Lower leg skin (tissue), 4 donors: Measurements from ENCODE around the gene ATG2B. TPM values are rescaled to one million over a fixed set of nuclear protein-coding genes. Genes with fewer than 3 reads are reported as not detected.
"Not testable (repeated sequence)": the region's sequence is repeated elsewhere in the genome, so short reads cannot be mapped to it uniquely, and the experiment has no call there.

Experiments
- DNase-seq, 2 donors: peaks; one replicate each; pipeline ENCODE4 v3.0.0-alpha.2; 2019; ENCODE audit warnings: low spot score in 2 of 2
- H3K4me3 ChIP-seq: fragments of 200-600 bp; sonication (generic); 2 replicates; pipeline ENCODE4 v1.5.1; 2017; ENCODE audit warnings: mild to moderate bottlenecking, low read depth; ENCODE audit not compliant: poor library complexity, severe bottlenecking
- POLR2A ChIP-seq, 2 donors: fragments of 450-650 bp; IDR thresholded peaks; one replicate each; pipeline ENCODE4 v1.6.1; 2016 to 2017; ENCODE audit warnings: antibody characterized with exemption in 2 of 2, mild to moderate bottlenecking in 1 of 2, moderate library complexity in 1 of 2
- WGBS, 2 donors: methylation state at CpG; one replicate each; pipeline ENCODE4 v1.1.5; 2018; 5-methylcytosine and 5-hydroxymethylcytosine counted together
- intact Hi-C: fragments of 100-400 bp; cut with DNase I; formaldehyde crosslinking; loops from one replicate; pipeline ENCODE4 v1.15.0; 2023; ENCODE audit warnings: low total_unique reads
- total RNA-seq, 4 donors: library from RNA; depleted of rRNA; stranded (reverse); fragments of >200 nt; gene quantifications; one replicate each; pipeline ENCODE4 v1.1.0, GENCODE V29; 2016
- TF ChIP-seq, protein P1 (sequence below), 3 donors: fragments of 450-650 bp; IDR thresholded peaks; one replicate each; pipeline ENCODE4 v1.5.1; 2016; ENCODE audit warnings: antibody characterized with exemption in 3 of 3, mild to moderate bottlenecking in 3 of 3, moderate library complexity in 2 of 3

ATG2B gene
- total RNA-seq, 4 donors from 2014 or later = 23.8 to 44.8 (median 30.9) TPM

DNA sequence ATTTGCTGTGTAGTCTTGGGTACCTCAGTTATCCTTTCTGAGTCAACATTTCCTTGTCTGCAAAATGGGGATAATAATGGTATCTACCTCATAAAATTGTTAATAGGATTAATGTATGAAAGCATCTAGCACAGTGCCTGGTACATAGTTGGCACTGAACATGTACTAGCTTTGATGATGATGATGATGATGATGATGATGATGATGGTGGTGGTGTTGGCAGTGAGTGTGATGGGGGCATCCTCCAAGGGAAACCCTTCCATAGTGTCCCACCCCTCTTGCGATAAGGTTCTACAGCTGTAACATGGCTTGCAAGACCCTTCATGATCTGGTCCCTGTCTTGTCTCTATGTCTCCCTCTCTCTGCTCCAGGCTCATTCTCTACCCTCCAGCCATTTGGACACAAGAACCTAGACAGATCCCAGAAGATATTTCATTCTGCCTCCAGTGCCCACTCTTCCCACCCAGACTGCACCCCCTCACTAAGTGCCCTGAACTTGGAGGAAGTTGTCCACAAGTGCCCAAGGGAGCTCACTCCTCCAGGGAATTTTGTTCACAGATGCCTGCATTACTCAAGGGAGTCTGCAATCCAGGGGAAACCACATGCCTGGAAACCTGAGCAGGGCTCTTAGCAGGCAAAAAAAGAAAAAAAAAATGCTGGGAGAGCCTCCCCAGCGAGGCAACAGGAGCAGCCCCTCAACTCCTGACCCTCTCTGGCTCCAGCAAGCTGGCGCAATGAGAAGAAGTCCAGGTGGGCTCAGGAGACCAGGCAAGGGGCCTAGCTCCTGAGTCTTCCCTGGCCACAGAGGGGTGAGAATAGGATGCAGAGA, 117.2 kb downstream of the ATG2B start:
- no peak for TF ChIP-seq POLR2A (IDR thresholded peaks at IDR 0.05)
- TF ChIP-seq, protein P1, sequence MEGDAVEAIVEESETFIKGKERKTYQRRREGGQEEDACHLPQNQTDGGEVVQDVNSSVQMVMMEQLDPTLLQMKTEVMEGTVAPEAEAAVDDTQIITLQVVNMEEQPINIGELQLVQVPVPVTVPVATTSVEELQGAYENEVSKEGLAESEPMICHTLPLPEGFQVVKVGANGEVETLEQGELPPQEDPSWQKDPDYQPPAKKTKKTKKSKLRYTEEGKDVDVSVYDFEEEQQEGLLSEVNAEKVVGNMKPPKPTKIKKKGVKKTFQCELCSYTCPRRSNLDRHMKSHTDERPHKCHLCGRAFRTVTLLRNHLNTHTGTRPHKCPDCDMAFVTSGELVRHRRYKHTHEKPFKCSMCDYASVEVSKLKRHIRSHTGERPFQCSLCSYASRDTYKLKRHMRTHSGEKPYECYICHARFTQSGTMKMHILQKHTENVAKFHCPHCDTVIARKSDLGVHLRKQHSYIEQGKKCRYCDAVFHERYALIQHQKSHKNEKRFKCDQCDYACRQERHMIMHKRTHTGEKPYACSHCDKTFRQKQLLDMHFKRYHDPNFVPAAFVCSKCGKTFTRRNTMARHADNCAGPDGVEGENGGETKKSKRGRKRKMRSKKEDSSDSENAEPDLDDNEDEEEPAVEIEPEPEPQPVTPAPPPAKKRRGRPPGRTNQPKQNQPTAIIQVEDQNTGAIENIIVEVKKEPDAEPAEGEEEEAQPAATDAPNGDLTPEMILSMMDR (IDR thresholded peaks at IDR 0.05) = no peak
- intact Hi-C loops = no loop called here
- WGBS, 2 donors = 54 to 90% methylated on average over 3 of the region's 3 CpGs
- no peak overlapping the region for H3K4me3 ChIP-seq
- DNase-seq = no peak

DNA sequence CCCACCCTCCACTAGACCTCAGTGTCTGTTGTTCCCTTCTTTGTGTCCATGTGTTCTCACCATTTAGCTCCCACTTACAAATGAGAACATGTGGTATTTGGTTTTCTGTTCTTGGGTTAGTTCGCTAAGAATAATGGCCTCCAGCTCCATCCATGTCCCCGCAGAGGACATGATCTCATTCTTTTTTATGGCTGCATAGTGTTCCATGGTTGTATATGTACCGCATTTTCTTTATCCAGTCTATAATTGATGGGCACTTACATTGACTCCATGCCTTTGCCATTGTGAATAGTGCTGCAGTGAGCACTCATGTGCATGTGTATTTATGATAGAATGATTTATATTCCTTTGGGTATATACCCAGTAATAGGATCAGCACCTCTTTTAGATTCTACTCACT, 118.1 kb downstream of the ATG2B start:
- H3K4me3 ChIP-seq, intact Hi-C loops, DNase-seq: not testable (repeated sequence)
- WGBS, 2 donors = 90 to 91% methylated on average over 3 of the region's 3 CpGs

DNA sequence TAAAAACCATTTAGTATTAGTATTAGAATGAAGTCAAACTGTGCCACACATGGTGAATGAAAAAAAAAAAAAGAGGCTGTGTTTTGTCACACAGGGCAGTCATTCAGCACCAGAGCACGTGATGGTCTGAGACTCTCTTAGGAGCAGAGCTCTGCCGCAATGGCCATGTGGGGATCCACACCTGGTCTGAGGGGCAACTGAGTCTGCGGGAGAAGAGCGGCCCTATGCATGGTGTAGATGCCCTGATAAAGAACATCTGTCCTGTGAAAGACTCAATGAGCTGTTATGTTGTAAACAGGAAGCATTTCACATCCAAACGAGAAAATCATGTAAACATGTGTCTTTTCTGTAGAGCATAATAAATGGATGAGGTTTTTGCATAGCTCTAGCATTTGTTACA, 119.4 kb downstream of the ATG2B start:
- WGBS, 2 donors = 38 to 59% methylated on average over 5 of the region's 5 CpGs
- no peak for DNase-seq
- intact Hi-C loops = no loop called here
- H3K4me3 ChIP-seq = no peak overlapping the region
- no peak for TF ChIP-seq POLR2A (IDR thresholded peaks at IDR 0.05)
- TF ChIP-seq, protein P1 (IDR thresholded peaks at IDR 0.05) = no peak

DNA sequence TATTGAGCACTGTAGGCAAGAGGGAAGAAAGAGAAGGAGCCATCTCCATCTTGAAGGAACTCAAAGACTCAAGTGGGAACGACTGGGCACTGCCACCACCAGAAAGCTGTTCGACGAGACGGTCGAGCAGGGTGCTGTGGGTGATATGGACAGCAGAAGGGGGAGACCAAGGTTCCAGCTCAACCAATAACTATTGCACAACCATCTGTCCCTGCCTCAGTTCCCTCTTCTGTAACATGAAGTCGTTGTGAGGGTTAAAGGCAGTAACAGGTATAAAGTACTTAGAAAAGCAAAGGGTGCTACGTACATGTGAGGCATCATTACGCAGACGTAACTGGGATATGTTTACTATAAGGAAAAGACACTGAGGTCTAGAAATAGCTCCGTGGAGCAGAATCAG, 121.0 kb downstream of the ATG2B start:
- no peak overlapping the region for H3K4me3 ChIP-seq
- DNase-seq = no peak
- intact Hi-C loops = no loop called here
- TF ChIP-seq, protein P1 (IDR thresholded peaks at IDR 0.05) = no peak
- no peak for TF ChIP-seq POLR2A (IDR thresholded peaks at IDR 0.05)
- WGBS, 2 donors = 94 to 95% methylated on average over 10 of the region's 10 CpGs

DNA sequence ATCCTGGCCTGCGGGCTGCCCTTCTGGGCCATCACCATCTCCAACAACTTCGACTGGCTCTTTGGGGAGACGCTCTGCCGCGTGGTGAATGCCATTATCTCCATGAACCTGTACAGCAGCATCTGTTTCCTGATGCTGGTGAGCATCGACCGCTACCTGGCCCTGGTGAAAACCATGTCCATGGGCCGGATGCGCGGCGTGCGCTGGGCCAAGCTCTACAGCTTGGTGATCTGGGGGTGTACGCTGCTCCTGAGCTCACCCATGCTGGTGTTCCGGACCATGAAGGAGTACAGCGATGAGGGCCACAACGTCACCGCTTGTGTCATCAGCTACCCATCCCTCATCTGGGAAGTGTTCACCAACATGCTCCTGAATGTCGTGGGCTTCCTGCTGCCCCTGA, 122.5 kb downstream of the ATG2B start:
- H3K4me3 ChIP-seq = no peak overlapping the region
- intact Hi-C loops = no loop called here
- WGBS, 2 donors = 95% methylated on average over 16 to 18 of the region's 18 CpGs
- no peak for TF ChIP-seq POLR2A (IDR thresholded peaks at IDR 0.05)
- TF ChIP-seq, protein P1 (IDR thresholded peaks at IDR 0.05) = no peak
- DNase-seq = no peak

DNA sequence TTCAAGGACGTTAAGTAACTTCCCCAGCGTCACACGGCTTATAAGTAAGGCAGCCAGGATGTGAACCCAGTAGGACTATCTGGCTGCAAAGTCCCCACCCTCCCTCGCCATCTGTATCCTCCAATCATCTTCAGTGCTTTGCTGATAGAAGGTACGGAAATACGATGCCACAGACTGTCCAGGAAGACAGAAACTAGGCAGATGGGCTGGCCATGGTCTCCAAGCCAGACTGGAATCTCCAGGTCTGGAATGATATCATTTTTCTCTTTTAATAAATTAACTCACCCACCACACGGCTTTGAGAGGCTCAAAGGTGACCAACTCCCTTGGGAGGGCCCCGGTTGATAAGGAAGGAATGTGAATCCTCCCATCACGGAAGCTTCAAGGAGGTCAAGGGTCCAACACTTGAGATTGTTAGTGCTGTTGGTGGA, 123.4 kb downstream of the ATG2B start:
- no peak overlapping the region for H3K4me3 ChIP-seq
- TF ChIP-seq, protein P1 (IDR thresholded peaks at IDR 0.05) = no peak
- no peak for TF ChIP-seq POLR2A (IDR thresholded peaks at IDR 0.05)
- 82 to 84% methylated on average over 9 of the region's 9 CpGs for WGBS, 2 donors
- no peak for DNase-seq
- intact Hi-C loops = no loop called here
